ENCODE measurements around the gene GK2. TPM values are rescaled to one million over a fixed set of nuclear protein-coding genes. Genes with fewer than 3 reads are reported as not detected.

The GK2 gene
- total RNA-seq, 1 donor from 2014 or later, result not detected

DNA sequence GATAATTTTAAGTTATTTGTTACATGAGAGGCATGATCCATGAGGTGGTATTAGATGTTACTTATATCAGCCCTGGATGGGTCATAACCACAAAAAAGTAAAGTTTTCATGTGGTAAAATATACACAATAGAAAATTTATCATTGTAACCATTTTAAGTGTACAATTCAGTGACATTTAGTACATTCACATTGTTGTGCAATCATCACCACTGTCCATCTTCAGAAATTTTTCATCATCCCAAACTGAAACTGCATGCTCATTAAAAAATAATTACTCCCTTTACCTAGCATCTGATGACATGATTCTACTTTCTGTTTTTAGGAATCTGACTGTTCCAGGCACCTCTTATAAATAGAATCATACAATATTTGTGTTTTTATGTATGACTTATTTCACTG, 11.2 kb downstream of the GK2 start:
- H3K36me3 Mint-ChIP-seq (ENCODE audit: unreplicated experiment), result no peaks in the 10 kb centered on the region
- H3K4me1 Mint-ChIP-seq (ENCODE audit: low read depth, unreplicated experiment), result peaks cover 10% of the 10 kb centered on the region
- no peak overlapping the region for H3K27ac Mint-ChIP-seq (ENCODE audit: unreplicated experiment)
- TF ChIP-seq, protein P1, sequence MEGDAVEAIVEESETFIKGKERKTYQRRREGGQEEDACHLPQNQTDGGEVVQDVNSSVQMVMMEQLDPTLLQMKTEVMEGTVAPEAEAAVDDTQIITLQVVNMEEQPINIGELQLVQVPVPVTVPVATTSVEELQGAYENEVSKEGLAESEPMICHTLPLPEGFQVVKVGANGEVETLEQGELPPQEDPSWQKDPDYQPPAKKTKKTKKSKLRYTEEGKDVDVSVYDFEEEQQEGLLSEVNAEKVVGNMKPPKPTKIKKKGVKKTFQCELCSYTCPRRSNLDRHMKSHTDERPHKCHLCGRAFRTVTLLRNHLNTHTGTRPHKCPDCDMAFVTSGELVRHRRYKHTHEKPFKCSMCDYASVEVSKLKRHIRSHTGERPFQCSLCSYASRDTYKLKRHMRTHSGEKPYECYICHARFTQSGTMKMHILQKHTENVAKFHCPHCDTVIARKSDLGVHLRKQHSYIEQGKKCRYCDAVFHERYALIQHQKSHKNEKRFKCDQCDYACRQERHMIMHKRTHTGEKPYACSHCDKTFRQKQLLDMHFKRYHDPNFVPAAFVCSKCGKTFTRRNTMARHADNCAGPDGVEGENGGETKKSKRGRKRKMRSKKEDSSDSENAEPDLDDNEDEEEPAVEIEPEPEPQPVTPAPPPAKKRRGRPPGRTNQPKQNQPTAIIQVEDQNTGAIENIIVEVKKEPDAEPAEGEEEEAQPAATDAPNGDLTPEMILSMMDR (IDR thresholded peaks at IDR 0.05; ENCODE audit: partially characterized antibody, unreplicated experiment), result no peak
- H3K9me3 Mint-ChIP-seq (ENCODE audit: unreplicated experiment), result peaks cover 1% of the 10 kb centered on the region
- no peak overlapping the region for H3K4me3 Mint-ChIP-seq (ENCODE audit: unreplicated experiment)
- no peak for DNase-seq
- peaks cover 2% of the 10 kb centered on the region for H3K27me3 Mint-ChIP-seq (ENCODE audit: unreplicated experiment)

DNA sequence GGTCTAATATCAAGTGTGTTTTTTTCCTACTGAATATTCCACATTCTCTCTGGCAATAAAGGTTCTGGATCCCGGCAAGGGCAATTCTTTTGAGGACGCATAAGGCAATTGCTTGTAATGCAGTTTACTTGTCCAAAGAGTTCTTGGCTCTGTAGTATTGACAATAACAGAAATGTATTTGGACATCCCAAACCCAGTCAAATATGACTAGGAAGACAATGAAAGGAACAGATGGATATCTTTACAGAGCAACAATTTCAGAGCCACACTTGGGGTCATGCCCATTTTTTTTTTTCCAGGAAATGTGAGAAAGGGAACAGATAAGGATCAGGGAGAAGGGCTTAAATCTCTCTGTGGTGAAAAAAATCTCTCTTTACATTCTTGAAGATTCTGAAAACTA, 12.2 kb downstream of the GK2 start:
- H3K36me3 Mint-ChIP-seq (ENCODE audit: unreplicated experiment), result no peaks in the 10 kb centered on the region
- H3K27me3 Mint-ChIP-seq (ENCODE audit: unreplicated experiment), result peaks cover 2% of the 10 kb centered on the region
- no peak overlapping the region for H3K27ac Mint-ChIP-seq (ENCODE audit: unreplicated experiment)
- H3K4me1 Mint-ChIP-seq (ENCODE audit: low read depth, unreplicated experiment), result peaks cover 10% of the 10 kb centered on the region
- H3K4me3 Mint-ChIP-seq (ENCODE audit: unreplicated experiment), result no peak overlapping the region
- peaks cover 1% of the 10 kb centered on the region for H3K9me3 Mint-ChIP-seq (ENCODE audit: unreplicated experiment)
- no peak for DNase-seq
- TF ChIP-seq, protein P1 (IDR thresholded peaks at IDR 0.05; ENCODE audit: partially characterized antibody, unreplicated experiment), result no peak

DNA sequence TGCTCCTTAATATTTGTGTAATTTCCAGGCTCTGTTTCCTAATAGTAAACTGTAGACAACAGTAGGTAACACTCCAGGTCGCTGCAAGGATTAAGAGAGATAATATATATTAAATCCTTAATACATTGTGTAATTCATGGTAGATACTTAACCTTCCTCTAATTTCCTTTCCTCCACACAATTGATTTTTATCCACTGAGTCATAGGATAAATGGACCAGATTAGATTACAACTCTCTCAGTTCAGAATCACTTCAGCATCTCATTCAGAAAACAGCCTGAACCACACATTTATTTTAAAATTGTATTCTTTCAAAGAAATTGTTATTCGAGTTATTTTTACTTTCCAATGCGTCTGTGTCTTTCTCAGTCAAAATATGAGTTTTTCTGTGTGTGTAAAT, 17.1 kb downstream of the GK2 start:
- Mint-ChIP-seq H3K9me3 (ENCODE audit: unreplicated experiment) (no peaks in the 10 kb centered on the region), H3K4me1 (ENCODE audit: low read depth, unreplicated experiment) (peaks cover 7% of the 10 kb centered on the region), H3K36me3 (ENCODE audit: unreplicated experiment) (no peaks in the 10 kb centered on the region), H3K4me3 (ENCODE audit: unreplicated experiment) (no peak overlapping the region), H3K27ac (ENCODE audit: unreplicated experiment) (no peak overlapping the region), H3K27me3 (ENCODE audit: unreplicated experiment) (no peaks in the 10 kb centered on the region)
- TF ChIP-seq, protein P1 (IDR thresholded peaks at IDR 0.05; ENCODE audit: partially characterized antibody, unreplicated experiment), result no peak
- no peak for DNase-seq

DNA sequence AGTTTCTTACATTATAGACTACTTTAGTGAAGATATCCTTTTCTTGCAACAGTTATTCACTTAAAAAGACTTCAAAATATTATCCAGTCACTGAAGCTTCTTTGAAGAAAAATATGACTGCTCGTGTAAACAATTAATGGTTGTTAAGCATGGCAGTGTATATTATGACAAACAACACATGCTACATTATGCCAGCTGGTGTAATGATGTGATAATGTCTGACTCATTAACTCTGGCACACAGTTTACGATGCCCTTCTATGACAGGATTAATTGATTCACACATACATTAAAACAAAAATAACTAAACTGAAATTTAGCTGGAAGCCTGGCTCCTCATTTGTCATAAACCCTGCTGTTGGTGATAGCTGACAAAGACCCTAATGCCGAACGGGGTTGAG, 22.4 kb downstream of the GK2 start:
- H3K4me3 Mint-ChIP-seq (ENCODE audit: unreplicated experiment), result no peak overlapping the region
- no peaks in the 10 kb centered on the region for H3K9me3 Mint-ChIP-seq (ENCODE audit: unreplicated experiment)
- DNase-seq, result no peak
- TF ChIP-seq, protein P1 (IDR thresholded peaks at IDR 0.05; ENCODE audit: partially characterized antibody, unreplicated experiment), result no peak
- H3K36me3 Mint-ChIP-seq (ENCODE audit: unreplicated experiment), result no peaks in the 10 kb centered on the region
- peaks cover 8% of the 10 kb centered on the region for H3K4me1 Mint-ChIP-seq (ENCODE audit: low read depth, unreplicated experiment)
- H3K27ac Mint-ChIP-seq (ENCODE audit: unreplicated experiment), result no peak overlapping the region
- H3K27me3 Mint-ChIP-seq (ENCODE audit: unreplicated experiment), result peaks cover 2% of the 10 kb centered on the region

DNA sequence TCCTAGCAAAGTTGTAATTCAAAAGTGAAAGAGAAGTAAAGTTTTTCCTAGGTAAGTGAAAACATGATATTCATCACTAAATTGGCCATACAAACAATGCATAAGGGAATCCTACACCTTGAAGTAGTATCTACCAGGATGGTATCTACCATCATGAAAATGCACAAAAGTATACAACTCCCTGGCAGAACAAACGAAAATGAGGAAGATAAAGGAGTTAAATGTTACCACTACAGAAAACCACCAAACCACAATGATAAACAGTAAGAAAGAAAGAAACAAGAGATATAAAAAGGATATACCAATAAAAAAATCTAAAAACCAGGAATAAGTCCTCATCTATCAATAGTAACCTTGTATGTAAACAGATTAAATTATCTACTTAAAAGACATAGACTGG, 26.9 kb downstream of the GK2 start:
- H3K4me3 Mint-ChIP-seq (ENCODE audit: unreplicated experiment), result no peak overlapping the region
- peaks cover 8% of the 10 kb centered on the region for H3K4me1 Mint-ChIP-seq (ENCODE audit: low read depth, unreplicated experiment)
- no peaks in the 10 kb centered on the region for H3K36me3 Mint-ChIP-seq (ENCODE audit: unreplicated experiment)
- H3K27me3 Mint-ChIP-seq (ENCODE audit: unreplicated experiment), result peaks cover 2% of the 10 kb centered on the region
- DNase-seq, result no peak
- H3K27ac Mint-ChIP-seq (ENCODE audit: unreplicated experiment), result no peak overlapping the region
- no peaks in the 10 kb centered on the region for H3K9me3 Mint-ChIP-seq (ENCODE audit: unreplicated experiment)
- TF ChIP-seq, protein P1 (IDR thresholded peaks at IDR 0.05; ENCODE audit: partially characterized antibody, unreplicated experiment), result no peak
